GM10266 (cell line): ENCODE results near the gene RASSF5.

ENCODE experiments used
- DNase-seq: peaks from one replicate; pipeline ENCODE4 v3.0.0; 2012; ENCODE audit errors: extremely low spot score
- TF ChIP-seq, protein P1 (sequence below): IDR thresholded peaks from 2 replicates; pipeline ENCODE4 v1.5.1; 2012; ENCODE audit warnings: mild to moderate bottlenecking, low read depth; ENCODE audit not compliant: control insufficient read depth, insufficient read depth; ENCODE audit errors: missing control alignments

The RASSF5 gene

DNA sequence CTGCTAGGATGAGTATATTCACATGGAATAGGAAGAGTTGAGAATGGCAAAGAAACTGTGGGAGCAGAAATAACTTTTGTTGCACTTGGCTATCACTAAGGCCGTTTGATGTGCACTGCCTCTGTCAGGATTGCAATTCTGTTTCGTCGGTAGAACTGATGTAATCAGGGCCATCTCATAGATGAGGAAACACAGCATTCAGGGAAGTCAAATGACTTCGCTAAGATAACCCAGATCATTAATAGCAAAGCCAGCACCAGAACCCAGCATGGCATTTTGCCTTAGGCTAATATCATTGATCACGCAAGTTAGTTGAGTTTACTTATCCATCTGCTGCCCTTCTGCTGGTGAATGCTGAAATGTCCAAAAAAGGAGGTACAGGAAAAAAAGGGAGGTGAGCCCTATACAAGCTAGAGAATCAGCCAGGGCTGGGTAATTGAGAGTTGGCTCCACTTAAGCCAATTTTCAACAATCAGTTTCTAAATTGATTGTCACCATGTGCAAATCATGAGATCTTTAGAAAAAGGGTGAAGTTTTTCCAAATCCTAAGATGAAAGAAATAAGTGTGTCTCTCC lies 7.6 kb downstream of the RASSF5 start:
- DNase-seq: no peak

DNA sequence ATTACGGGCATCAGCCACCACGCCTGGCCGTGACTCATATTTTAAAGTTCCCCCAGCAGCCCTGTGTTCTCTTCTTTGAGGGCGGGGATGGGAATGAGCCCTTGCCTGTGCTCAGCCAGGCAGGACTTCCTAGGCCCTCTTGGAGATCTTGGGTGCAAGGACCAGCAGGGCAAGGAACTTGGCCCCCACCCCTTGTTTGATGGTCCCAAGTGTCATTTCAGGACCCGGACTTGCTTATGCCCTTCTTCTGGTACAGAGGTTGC lies 9.3 kb downstream of the RASSF5 start:
- TF ChIP-seq, protein P1, sequence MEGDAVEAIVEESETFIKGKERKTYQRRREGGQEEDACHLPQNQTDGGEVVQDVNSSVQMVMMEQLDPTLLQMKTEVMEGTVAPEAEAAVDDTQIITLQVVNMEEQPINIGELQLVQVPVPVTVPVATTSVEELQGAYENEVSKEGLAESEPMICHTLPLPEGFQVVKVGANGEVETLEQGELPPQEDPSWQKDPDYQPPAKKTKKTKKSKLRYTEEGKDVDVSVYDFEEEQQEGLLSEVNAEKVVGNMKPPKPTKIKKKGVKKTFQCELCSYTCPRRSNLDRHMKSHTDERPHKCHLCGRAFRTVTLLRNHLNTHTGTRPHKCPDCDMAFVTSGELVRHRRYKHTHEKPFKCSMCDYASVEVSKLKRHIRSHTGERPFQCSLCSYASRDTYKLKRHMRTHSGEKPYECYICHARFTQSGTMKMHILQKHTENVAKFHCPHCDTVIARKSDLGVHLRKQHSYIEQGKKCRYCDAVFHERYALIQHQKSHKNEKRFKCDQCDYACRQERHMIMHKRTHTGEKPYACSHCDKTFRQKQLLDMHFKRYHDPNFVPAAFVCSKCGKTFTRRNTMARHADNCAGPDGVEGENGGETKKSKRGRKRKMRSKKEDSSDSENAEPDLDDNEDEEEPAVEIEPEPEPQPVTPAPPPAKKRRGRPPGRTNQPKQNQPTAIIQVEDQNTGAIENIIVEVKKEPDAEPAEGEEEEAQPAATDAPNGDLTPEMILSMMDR: no peak
- no peak for DNase-seq

More for the DNA sequence above, 7.6 kb downstream of the RASSF5 start:
- TF ChIP-seq, protein P1: no peak

DNA sequence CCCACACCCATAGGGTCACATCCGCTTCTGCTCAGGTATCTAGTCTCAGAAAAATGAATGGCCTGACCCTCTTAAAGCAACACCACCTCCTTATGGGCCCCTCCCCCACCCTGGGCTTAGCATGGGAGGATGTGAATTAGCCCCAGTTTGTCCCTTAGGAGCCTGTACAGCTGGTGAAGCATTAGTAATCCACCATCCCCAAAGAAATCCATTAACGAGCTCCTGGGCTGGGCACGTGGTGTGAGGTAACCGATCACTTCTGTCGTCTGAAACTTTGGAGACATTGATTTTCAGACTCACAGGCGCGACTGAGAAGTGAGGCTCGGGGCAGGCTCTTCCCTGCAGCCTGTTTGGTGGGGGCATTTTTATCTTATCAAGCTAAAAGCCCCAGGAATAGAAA lies 10.5 kb downstream of the RASSF5 start:
- TF ChIP-seq, protein P1: no peak
- DNase-seq: no peak

DNA sequence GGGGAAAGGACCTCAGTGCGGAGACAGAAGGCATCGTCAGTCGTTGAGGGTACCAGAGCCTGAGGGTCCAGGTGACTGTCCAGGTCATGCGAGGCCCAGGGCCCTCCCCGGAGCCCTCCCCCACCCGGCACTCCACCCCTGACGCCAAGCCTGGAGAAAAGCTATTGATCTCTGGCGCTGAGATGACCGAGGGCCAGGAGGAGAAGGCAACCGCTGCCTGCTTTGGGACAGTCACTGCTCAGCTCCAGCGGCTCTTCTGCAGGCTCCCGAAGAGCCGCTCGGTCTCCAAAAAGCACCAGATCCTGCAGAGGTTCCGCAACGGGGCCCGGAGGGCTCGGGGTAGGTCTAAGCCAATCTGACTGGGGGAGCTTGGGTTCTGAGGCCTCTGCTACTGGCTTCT lies 10.9 kb downstream of the RASSF5 start:
- TF ChIP-seq, protein P1: no peak
- no peak for DNase-seq

DNA sequence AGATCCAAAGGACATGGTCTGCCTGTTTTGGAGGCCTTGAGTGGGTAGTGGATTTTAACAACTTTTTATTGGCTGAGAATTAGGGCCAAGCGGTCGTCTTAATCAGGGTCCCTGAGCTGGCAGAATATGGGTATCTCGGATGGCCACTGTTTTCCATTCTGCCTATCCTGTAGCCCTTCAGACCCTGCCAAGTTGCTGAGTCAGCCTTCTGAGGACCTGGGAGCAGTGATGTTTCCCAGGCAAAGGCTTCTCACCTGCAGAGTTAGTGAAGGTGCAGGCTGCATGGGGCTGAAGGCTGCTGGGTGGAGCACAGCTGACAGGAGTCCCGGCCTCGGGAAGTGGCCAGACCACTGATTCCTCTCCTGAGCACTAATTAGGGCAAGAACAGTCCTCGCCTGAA lies 11.4 kb downstream of the RASSF5 start:
- DNase-seq: no peak
- TF ChIP-seq, protein P1: no peak

DNA sequence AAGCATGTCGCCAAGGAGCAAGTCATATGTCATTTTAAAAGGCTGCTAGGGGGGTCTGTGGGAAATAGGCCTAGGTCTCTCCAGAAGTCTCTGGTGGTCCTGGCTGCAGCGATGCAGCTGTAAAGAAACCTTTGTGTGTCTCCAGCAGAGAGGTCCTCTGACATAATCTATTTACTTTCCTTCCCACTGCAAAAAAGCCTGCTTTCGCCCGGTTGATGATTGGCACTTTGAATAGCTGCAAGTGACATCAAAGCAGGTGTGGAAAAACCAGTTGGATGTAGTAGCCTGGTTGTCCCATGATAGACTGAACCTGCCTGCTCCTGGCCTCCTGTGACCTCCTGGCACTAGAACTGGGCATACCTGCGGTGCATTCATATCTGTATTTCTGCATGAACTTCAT lies 13.8 kb downstream of the RASSF5 start:
- TF ChIP-seq, protein P1: no peak
- no peak for DNase-seq

DNA sequence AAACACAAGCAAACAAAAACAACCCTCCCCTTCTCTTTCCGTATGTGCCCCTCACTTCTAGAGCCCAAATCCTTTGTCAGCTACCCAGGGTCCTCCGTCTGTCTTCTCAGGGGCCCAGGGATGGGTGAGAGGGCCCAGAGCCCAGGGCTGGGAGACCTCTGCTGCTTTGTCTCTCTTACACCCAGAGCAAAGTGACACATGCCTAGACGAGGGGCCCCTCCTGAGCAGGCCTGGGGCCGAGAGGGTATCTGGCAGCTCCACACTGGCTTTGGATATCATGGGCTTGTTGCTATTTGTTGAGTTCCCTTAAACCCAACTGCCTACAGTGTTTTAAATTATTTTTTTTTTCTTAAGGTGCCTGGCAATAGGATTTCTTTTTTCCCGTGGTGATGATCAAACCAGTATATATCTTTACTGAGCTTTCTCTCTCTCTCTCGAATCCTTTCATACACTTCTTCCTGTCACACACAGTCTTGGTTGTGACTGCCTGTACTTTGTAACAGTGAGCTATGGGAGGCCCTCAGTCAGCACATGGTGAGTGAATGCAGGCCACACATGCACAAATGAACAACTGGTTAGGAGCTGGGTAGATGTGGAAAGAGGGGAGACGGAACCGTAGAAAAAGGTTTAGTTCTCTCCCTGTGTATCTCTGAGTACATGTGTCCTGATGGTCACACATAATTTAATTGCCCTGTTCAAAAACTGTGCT lies 14.5 kb downstream of the RASSF5 start:
- no peak for DNase-seq
- TF ChIP-seq, protein P1: no peak
